Upper lobe of left lung (tissue), 4 donors: Measurements from ENCODE around the gene C1orf198.

Experiments
- EP300 ChIP-seq, 4 donors: sonication (generic); formaldehyde crosslinking; IDR thresholded peaks; one replicate each; pipeline ENCODE4 v1.5.1; 2017; ENCODE audit warnings: antibody characterized with exemption in 4 of 4, control low read depth in 2 of 4
- POLR2A ChIP-seq, 4 donors: fragments of 450-650 bp; IDR thresholded peaks; one replicate each; pipeline ENCODE4 v1.5.1; 2016 to 2017; ENCODE audit warnings: antibody characterized with exemption in 4 of 4, mild to moderate bottlenecking in 2 of 4
- TF ChIP-seq, protein P1 (sequence below), 6 experiments: fragments of 450-650 bp in 4 of 6; fragments of 200-600 bp in 2 of 6; sonication (generic) in 2 of 6; IDR thresholded peaks; one replicate each; pipeline ENCODE4 v1.5.1; 2016 to 2019; ENCODE audit warnings: antibody characterized with exemption in 6 of 6

DNA sequence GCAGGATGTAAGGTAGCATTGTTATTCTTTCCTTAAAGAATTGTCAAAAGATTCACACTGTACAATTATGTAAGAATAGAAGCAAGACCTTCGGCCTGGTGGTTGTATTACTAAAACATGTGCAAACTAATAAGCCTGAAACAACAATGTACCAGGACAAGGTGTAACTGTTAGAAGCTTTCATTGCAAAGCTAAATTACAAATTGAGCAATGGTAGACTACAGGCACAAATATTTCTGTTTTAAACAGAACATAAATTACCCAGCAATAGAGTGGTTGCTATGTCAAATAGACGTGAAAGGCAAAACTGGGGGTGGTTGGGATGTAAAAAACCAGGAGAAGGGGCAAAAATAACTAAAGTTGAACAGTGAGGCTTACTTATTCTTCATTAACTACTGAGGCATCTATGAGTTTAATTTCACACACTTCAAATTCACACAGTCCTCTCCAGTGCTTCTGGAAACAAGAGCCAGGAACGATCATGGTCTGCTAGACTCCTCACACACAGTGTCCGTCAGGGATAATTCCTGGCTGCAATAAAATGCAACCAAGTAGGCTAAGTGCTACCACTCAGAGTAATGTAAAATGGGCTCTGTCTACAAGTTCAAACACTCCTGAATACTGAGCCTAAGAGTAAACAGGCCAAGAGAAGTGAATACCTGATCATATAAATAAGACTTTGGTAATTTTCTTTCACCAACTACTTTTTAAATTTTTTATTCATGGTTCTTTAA lies 39.3 kb upstream of the C1orf198 start:
- TF ChIP-seq, protein P1, sequence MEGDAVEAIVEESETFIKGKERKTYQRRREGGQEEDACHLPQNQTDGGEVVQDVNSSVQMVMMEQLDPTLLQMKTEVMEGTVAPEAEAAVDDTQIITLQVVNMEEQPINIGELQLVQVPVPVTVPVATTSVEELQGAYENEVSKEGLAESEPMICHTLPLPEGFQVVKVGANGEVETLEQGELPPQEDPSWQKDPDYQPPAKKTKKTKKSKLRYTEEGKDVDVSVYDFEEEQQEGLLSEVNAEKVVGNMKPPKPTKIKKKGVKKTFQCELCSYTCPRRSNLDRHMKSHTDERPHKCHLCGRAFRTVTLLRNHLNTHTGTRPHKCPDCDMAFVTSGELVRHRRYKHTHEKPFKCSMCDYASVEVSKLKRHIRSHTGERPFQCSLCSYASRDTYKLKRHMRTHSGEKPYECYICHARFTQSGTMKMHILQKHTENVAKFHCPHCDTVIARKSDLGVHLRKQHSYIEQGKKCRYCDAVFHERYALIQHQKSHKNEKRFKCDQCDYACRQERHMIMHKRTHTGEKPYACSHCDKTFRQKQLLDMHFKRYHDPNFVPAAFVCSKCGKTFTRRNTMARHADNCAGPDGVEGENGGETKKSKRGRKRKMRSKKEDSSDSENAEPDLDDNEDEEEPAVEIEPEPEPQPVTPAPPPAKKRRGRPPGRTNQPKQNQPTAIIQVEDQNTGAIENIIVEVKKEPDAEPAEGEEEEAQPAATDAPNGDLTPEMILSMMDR (IDR thresholded peaks at IDR 0.05), result no peak
- TF ChIP-seq EP300 (IDR thresholded peaks at IDR 0.05) (no peak), POLR2A (IDR thresholded peaks at IDR 0.05) (no peak)
